ENCODE measurements around the gene POMGNT2.

GRCh38 chr3:43074482-43074881, 31.4 kb downstream of the POMGNT2 start:
- no peak for TF ChIP-seq EZH2 (IDR thresholded peaks at IDR 0.05; ENCODE audit: low read length, unreplicated experiment)
- no peak for TF ChIP-seq CTCF (conservative IDR thresholded peaks at IDR 0.05; ENCODE audit: low read depth, low read length)

Measured in PC-3 (cell line).